Ovary (tissue), 9 donors: ENCODE measurements around the gene RWDD4. TPM values are rescaled to one million over a fixed set of nuclear protein-coding genes. Genes with fewer than 3 reads are reported as not detected.

Source experiments
- DNase-seq, 5 donors: peaks; one replicate each; pipeline ENCODE4 v3.0.0-alpha.2; 2019 to 2020
- H3K27ac ChIP-seq, 2 donors: fragments of 200-600 bp; one replicate each; pipeline versions ENCODE4 v1.5.1 to v1.8.0; 2019 to 2022
- H3K27me3 ChIP-seq: fragments of 200-600 bp; one replicate; pipeline ENCODE4 v1.8.0; 2022
- H3K36me3 ChIP-seq: fragments of 200-600 bp; sonication (generic); one replicate; pipeline ENCODE4 v1.5.1; 2019
- H3K4me1 ChIP-seq: one replicate; pipeline ENCODE4 v1.8.1; 2013; ENCODE audit warnings: mild to moderate bottlenecking, moderate library complexity; ENCODE audit not compliant: insufficient read depth
- H3K4me3 ChIP-seq: fragments of 200-600 bp; sonication (generic); one replicate; pipeline ENCODE4 v1.5.1; 2017
- H3K9me3 ChIP-seq, 2 donors: fragments of 200-600 bp in 1 of 2; sonication (generic) in 1 of 2; one replicate each; pipeline versions ENCODE4 v1.5.1 to v1.8.1; 2013 to 2019; ENCODE audit warnings: mild to moderate bottlenecking in 1 of 2, moderate library complexity in 1 of 2
- EP300 ChIP-seq: sonication (generic); formaldehyde crosslinking; IDR thresholded peaks from one replicate; pipeline ENCODE4 v1.6.1; 2017; ENCODE audit warnings: antibody characterized with exemption
- POLR2A ChIP-seq: fragments of 450-650 bp; IDR thresholded peaks from one replicate; pipeline ENCODE4 v1.6.1; 2017; ENCODE audit warnings: antibody characterized with exemption, mild to moderate bottlenecking, moderate library complexity
- WGBS, 3 donors: extraction: QIAGEN DNeasy Blood & Tissue Kit in 1 of 3; methylation state at CpG; one replicate each; pipeline versions ENCODE4 v1.1.5 to v1.1.7; 2013 to 2017; 5-methylcytosine and 5-hydroxymethylcytosine counted together
- intact Hi-C, 4 donors: fragments of 100-400 bp; cut with DNase I; formaldehyde crosslinking; loops; one replicate each; pipeline versions ENCODE4 v1.11.0 to v1.15.1; 2022 to 2023
- polyA plus RNA-seq, 2 donors: library from polyadenylated mRNA; stranded (reverse); fragments of 200-250 nt in 1 of 2; fragments of 350-450 nt in 1 of 2; fragmentation: Illumina TruSeq in 1 of 2; extraction: RNeasy Lipid Tissue Mini Kit (QIAGEN cat#74804) in 1 of 2; gene quantifications; one replicate each; pipeline ENCODE4 v1.2.3, GENCODE V29; 2013 to 2014
- total RNA-seq, 7 donors: library from RNA; depleted of rRNA in 2 of 7; stranded (reverse); fragments of >200 nt in 2 of 7; fragmentation: NEBNext Ultra II Directional in 3 of 7; extraction: Animal tissue kit (Norgen Biotek cat#: 25700) in 3 of 7; gene quantifications; one replicate each; pipeline versions ENCODE4 v1.1.0 to v1.2.4, GENCODE V29; 2016 to 2023
- TF ChIP-seq, protein P1 (sequence below), 3 donors: fragments of 450-650 bp in 2 of 3; fragments of 200-600 bp in 1 of 3; IDR thresholded peaks; one replicate each; pipeline versions ENCODE4 v1.5.1 to v1.8.0; 2016 to 2022; ENCODE audit warnings: antibody characterized with exemption in 3 of 3, mild to moderate bottlenecking in 1 of 3
- donor health status: DM: no; HTN: no; CAD: no; lungs with moderate emphysema.
- donor health status: DM: no; HTN: no; CAD: no.
- donor health status: Bipolar disorder and iron deficiency.
- donor health status: DM: yes; HTN: yes; CAD: no.
- donor health status: DM: no; HTN: no; CAD: no.
- donor health status: DM: yes; HTN: yes; CAD: no.

The RWDD4 gene
- total and polyA plus RNA-seq, 9 donors, result 29.0 to 63.5 (median 37.8) TPM

GRCh38 chr4:183666088-183666487 is 7.1 kb upstream of the RWDD4 start:
- no peaks in the 10 kb centered on the region for H3K36me3 ChIP-seq

GRCh38 chr4:183659872-183660242 is 872 bp upstream of the RWDD4 start:
- no peaks in the 10 kb centered on the region for H3K27me3 ChIP-seq
- no peaks in the 10 kb centered on the region for H3K36me3 ChIP-seq
- H3K27ac ChIP-seq, result peak overlapping the region in 1 of 2 donors; percentile 90
- intact Hi-C loops, result loop anchor here in 2 of 4 donors (2.0 to 5.0 kb wide), 2 partner anchors 143 to 155 kb away; partner anchors contain the start of gene ING2 (in 1 of the 2)
- peak overlapping the region; percentile 92 for H3K4me3 ChIP-seq
- peaks cover 3% of the 10 kb centered on the region for H3K4me1 ChIP-seq
- 3 to 5% (median 4%) methylated on average over 10 of the region's 10 CpGs for WGBS, 3 donors
- no peaks in the 10 kb centered on the region for H3K9me3 ChIP-seq
- no peak for DNase-seq
- TF ChIP-seq EP300 (no peak), POLR2A (no peak)
- TF ChIP-seq, protein P1, sequence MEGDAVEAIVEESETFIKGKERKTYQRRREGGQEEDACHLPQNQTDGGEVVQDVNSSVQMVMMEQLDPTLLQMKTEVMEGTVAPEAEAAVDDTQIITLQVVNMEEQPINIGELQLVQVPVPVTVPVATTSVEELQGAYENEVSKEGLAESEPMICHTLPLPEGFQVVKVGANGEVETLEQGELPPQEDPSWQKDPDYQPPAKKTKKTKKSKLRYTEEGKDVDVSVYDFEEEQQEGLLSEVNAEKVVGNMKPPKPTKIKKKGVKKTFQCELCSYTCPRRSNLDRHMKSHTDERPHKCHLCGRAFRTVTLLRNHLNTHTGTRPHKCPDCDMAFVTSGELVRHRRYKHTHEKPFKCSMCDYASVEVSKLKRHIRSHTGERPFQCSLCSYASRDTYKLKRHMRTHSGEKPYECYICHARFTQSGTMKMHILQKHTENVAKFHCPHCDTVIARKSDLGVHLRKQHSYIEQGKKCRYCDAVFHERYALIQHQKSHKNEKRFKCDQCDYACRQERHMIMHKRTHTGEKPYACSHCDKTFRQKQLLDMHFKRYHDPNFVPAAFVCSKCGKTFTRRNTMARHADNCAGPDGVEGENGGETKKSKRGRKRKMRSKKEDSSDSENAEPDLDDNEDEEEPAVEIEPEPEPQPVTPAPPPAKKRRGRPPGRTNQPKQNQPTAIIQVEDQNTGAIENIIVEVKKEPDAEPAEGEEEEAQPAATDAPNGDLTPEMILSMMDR (IDR thresholded peaks at IDR 0.05), result no peak

More at GRCh38 chr4:183666088-183666487, 7.1 kb upstream of the RWDD4 start:
- Histone ChIP-seq H3K27ac (no peak overlapping the region), H3K9me3 (no peaks in the 10 kb centered on the region), H3K4me1 (no peaks in the 10 kb centered on the region), H3K27me3 (no peaks in the 10 kb centered on the region), H3K4me3 (no peak overlapping the region)
- intact Hi-C loops, result no loop called here
- 91 to 100% (median 96%) methylated on average over 1 of the region's 1 CpG for WGBS, 3 donors
- TF ChIP-seq, protein P1 (IDR thresholded peaks at IDR 0.05), result no peak
- no peak for TF ChIP-seq EP300
- no peak for TF ChIP-seq POLR2A
- no peak for DNase-seq

GRCh38 chr4:183658362-183659028 is 490 bp downstream of the RWDD4 start:
- Histone ChIP-seq H3K27ac (peak overlapping the region; percentile 73 to 90), H3K4me3 (peak overlapping the region; percentile 92), H3K27me3 (no peaks in the 10 kb centered on the region), H3K4me1 (peaks cover 3% of the 10 kb centered on the region), H3K9me3 (no peaks in the 10 kb centered on the region), H3K36me3 (no peaks in the 10 kb centered on the region)
- no peak for TF ChIP-seq POLR2A
- TF ChIP-seq EP300, result no peak
- TF ChIP-seq, protein P1 (IDR thresholded peaks at IDR 0.05), result no peak
- WGBS, 3 donors, result 0 to 1% (median 1%) methylated on average over 30 to 35 of the region's 39 CpGs
- DNase-seq, result peak; percentile 35 to 64 (median 54)
- intact Hi-C loops, result loop anchor here in 2 of 4 donors (2.0 to 5.0 kb wide), 2 partner anchors 141 to 154 kb away; partner anchors contain the start of gene ING2 (in 1 of the 2)

DNA sequence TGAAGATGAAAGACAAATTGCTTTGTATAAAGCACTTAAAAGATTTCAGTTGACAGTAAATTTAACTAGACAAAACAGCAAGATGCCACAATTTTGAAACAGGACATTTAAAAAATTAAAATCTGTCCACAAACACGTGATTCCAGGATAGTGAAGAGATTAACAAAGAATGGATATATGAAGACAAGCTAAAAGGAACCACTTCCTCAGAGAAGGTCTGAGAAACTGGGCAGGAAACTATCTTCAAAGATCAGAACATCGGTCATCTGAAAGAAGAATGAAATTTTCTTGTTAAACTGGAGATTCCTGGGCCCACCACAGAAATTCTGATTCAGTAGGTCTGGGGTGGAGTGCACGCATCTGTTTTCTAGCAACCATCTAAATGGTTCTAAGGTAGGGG is 1.4 kb downstream of the RWDD4 start:
- Histone ChIP-seq H3K27me3 (no peaks in the 10 kb centered on the region), H3K36me3 (no peaks in the 10 kb centered on the region), H3K27ac (no peak overlapping the region), H3K4me1 (peaks cover 3% of the 10 kb centered on the region), H3K4me3 (peak overlapping the region; percentile 92), H3K9me3 (no peaks in the 10 kb centered on the region)
- intact Hi-C loops, result loop anchor here in 1 of 4 donors (5.0 kb wide), 1 partner anchor 140 kb away; no protein-coding TSS in a partner anchor
- 16 to 48% (median 33%) methylated on average over 3 of the region's 3 CpGs for WGBS, 3 donors
- TF ChIP-seq EP300 (no peak), POLR2A (no peak)
- TF ChIP-seq, protein P1 (IDR thresholded peaks at IDR 0.05), result no peak
- DNase-seq, result no peak
